ENCODE results near the gene ALLC.

ALLC gene

DNA sequence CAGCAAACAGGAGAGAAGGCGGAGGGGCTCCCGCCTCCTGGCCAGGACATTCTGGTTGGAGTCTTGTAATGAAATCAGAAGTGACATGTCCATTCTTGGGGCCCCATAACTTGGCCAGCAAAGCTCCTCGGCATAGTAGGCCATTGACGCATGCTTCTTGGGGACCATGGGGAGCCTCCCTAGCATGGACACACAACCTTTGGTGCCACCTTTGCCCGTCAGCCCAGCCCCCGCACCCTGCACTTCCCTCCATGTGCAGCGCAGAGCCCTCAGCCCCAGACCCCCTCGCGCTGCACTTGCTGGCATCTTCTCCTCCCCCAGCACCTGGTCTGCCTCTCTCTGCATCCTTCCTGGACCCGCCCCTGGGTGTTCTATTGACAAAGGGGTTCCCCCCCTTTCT lies 68.5 kb downstream of the ALLC start:
- Mint-ChIP-seq H3K9me3 (no peaks in the 10 kb centered on the region), H3K4me1 (no peaks in the 10 kb centered on the region), H3K36me3 (no peaks in the 10 kb centered on the region), H3K27ac (no peak overlapping the region), H3K4me3 (no peak overlapping the region)
- no peak for ATAC-seq
- no peak for DNase-seq (ENCODE audit: low spot score in 2 of 2)

GRCh38 chr2:3727397-3728045 lies 69.5 kb downstream of the ALLC start:
- Mint-ChIP-seq H3K4me3 (no peak overlapping the region), H3K36me3 (no peaks in the 10 kb centered on the region), H3K27ac (no peak overlapping the region), H3K4me1 (no peaks in the 10 kb centered on the region), H3K9me3 (no peaks in the 10 kb centered on the region)
- no peak for ATAC-seq
- DNase-seq (ENCODE audit: low spot score in 2 of 2): no peak

DNA sequence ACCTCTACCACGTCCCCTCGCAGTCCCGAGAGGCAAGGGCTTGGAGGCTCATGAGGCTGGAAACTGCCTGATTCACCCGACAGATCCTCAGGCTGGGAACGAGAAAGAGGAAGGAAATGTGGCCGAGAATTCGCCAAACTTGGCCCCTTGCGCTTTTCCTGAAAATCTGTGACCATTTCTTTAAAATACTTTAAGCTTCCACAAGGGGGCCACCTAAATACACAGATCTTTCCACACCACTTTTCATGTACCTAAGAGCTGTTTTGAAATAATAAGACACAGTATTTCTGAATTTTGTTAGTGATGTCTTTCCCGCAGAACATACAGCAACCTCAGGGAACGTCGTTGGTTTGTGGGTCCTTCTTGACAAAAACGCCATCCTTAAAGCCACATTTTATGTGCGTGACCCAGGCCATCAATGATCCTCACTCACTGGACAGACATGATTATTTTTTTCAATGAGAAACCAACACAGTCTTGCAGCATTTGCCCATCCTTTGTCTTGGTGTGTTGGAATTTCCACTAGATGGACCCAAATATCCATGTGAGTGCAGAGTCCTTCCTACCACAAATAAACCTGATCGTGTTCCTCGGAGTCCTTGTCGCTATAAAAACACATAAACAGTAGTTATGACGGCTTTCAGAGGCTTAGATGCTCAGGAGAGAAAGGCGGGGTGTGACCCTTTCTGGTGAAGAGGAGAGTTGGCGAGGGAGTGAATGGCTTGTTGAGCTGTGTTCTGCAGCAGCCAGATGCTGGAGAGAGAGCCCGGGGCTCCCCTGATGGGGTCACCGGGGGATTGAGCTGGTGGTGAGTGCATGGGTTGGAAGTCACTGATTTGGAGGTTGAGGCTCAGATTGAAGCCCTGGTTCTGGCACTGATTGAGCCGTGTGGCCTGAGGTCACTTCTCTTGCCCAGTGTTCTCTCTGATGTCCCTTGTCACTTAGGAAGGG lies 70.4 kb downstream of the ALLC start:
- Mint-ChIP-seq H3K4me1 (no peaks in the 10 kb centered on the region), H3K27ac (no peak overlapping the region), H3K9me3 (no peaks in the 10 kb centered on the region), H3K4me3 (no peak overlapping the region), H3K36me3 (no peaks in the 10 kb centered on the region)
- DNase-seq (ENCODE audit: low spot score in 2 of 2): no peak
- no peak for ATAC-seq

- no peaks in the 10 kb centered on the region for H3K9me3 Mint-ChIP-seq
- no peaks in the 10 kb centered on the region for H3K36me3 Mint-ChIP-seq
- H3K4me3 Mint-ChIP-seq: no peak overlapping the region
- H3K27ac Mint-ChIP-seq: no peak overlapping the region
- ATAC-seq (no peak), DNase-seq (ENCODE audit: low spot score in 2 of 2) (no peak)
- H3K4me1 Mint-ChIP-seq: no peaks in the 10 kb centered on the region
Observed at GRCh38 chr2:3729055-3729448, 71.1 kb downstream of the ALLC start.

- no peak for ATAC-seq
- Mint-ChIP-seq H3K4me1 (no peaks in the 10 kb centered on the region), H3K36me3 (no peaks in the 10 kb centered on the region)
Observed at GRCh38 chr2:3729786-3730185, 71.8 kb downstream of the ALLC start.

DNA sequence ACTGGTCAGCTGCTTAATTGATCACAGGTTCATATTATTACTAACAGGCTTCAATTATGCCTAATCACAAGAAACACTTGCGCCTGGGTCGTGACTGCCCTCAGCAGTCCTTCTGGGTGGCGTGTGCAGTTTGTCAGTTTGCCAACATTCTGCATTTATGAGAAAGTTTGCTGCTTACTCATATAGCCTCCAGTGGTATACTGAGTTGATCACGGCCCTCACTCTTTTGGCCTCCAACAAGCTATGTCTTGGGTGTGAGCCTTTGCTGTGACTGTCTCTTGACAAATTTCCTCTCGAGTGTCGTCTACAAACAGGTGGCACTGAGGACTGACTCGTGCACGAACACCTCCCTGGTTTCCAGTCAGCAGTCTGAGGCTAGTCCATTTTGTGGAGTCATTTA lies 72.6 kb downstream of the ALLC start:
- Mint-ChIP-seq H3K4me3 (no peak overlapping the region), H3K4me1 (no peaks in the 10 kb centered on the region), H3K9me3 (no peaks in the 10 kb centered on the region), H3K36me3 (no peaks in the 10 kb centered on the region), H3K27ac (no peak overlapping the region)
- ATAC-seq: no peak
- DNase-seq (ENCODE audit: low spot score in 2 of 2): no peak

More at GRCh38 chr2:3729786-3730185, 71.8 kb downstream of the ALLC start:
- Mint-ChIP-seq H3K9me3 (no peaks in the 10 kb centered on the region), H3K4me3 (no peak overlapping the region), H3K27ac (no peak overlapping the region)
- DNase-seq (ENCODE audit: low spot score in 2 of 2): no peak

- peak; percentile 22 for ATAC-seq
- no peak overlapping the region for H3K27ac Mint-ChIP-seq
- DNase-seq (ENCODE audit: low spot score in 2 of 2): no peak
- no peaks in the 10 kb centered on the region for H3K9me3 Mint-ChIP-seq
- H3K36me3 Mint-ChIP-seq: no peaks in the 10 kb centered on the region
- H3K4me3 Mint-ChIP-seq: no peak overlapping the region
- no peaks in the 10 kb centered on the region for H3K4me1 Mint-ChIP-seq
Observed at GRCh38 chr2:3731829-3732228, 73.8 kb downstream of the ALLC start.

DNA sequence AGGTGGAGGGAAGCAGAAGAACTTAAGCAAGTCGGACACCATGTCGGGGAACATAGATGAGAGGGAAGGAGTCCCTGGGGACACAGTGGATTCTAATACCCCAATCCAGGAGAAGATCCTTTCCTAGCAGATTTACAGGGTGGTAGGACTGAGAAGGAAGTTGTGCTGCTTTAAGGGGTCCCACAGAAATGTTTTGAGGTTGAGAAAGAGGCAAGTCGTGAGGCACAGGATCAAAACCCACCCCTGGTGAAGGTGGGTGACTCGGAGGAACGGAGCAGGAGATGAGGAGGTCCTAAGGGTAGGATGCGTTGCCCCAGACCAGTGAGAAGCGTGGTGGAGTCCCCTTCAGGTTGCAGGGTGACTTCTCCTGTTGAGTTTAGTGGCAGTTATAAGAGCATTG lies 78.1 kb downstream of the ALLC start:
- H3K36me3 Mint-ChIP-seq: no peaks in the 10 kb centered on the region
- DNase-seq (ENCODE audit: low spot score in 2 of 2) (no peak), ATAC-seq (no peak)
- no peaks in the 10 kb centered on the region for H3K4me1 Mint-ChIP-seq
- no peak overlapping the region for H3K27ac Mint-ChIP-seq
- no peaks in the 10 kb centered on the region for H3K9me3 Mint-ChIP-seq
- H3K4me3 Mint-ChIP-seq: no peak overlapping the region

DNA sequence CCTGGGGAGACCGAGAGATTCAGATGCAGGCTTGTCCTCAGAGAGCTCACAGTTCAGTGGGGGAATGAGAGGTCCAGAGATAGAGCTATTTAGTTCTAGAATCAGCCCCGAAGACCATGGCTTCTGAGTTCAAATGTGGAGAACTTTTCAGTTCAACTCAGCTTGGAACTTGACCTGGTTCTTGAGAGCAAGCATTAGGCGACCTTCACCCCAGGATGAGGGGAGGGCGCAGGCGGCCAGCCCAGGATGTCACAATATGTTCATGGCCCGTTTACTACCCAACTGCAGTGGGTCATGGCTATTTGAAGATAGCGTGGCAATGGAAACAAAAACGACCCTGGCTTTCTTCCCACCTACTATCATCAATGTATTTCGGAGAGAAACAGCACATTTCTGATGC lies 79.1 kb downstream of the ALLC start:
- no peak for ATAC-seq
- H3K4me1 Mint-ChIP-seq: no peaks in the 10 kb centered on the region

GRCh38 chr2:3738454-3738853 lies 80.5 kb downstream of the ALLC start:
- no peak overlapping the region for H3K27ac Mint-ChIP-seq
- H3K9me3 Mint-ChIP-seq: no peaks in the 10 kb centered on the region
- DNase-seq (ENCODE audit: low spot score in 2 of 2) (no peak), ATAC-seq (no peak)
- no peak overlapping the region for H3K4me3 Mint-ChIP-seq
- no peaks in the 10 kb centered on the region for H3K4me1 Mint-ChIP-seq
- no peaks in the 10 kb centered on the region for H3K36me3 Mint-ChIP-seq

More for the DNA sequence above, 79.1 kb downstream of the ALLC start:
- H3K9me3 Mint-ChIP-seq: no peaks in the 10 kb centered on the region
- DNase-seq (ENCODE audit: low spot score in 2 of 2): no peak
- no peak overlapping the region for H3K4me3 Mint-ChIP-seq
- no peaks in the 10 kb centered on the region for H3K36me3 Mint-ChIP-seq
- H3K27ac Mint-ChIP-seq: no peak overlapping the region

DNA sequence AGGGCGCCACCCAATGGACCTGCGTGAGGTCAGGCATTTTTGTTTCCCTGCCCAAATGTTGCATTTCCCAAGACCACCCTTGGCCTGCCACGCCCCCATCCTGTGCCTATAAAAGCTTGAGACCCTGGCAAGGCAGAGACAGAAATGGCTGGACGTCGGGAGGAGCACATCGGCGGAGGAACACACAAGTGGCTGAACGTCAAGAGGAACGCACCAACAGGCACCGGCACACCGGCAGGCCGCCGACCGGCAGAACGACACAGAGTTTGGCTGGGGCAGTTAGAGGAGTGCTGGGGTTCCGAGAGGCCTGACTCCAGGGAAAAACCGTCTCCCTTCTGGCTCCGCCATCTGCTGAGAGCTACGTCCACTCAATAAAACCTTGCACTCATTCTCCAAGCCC lies 81.3 kb downstream of the ALLC start:
- H3K4me3 Mint-ChIP-seq: no peak overlapping the region
- H3K9me3 Mint-ChIP-seq: no peaks in the 10 kb centered on the region
- DNase-seq (ENCODE audit: low spot score in 2 of 2): no peak
- H3K36me3 Mint-ChIP-seq: no peaks in the 10 kb centered on the region
- H3K4me1 Mint-ChIP-seq: no peaks in the 10 kb centered on the region
- no peak for ATAC-seq
- no peak overlapping the region for H3K27ac Mint-ChIP-seq

GRCh38 chr2:3741396-3741795 lies 83.4 kb downstream of the ALLC start:
- Mint-ChIP-seq H3K36me3 (no peaks in the 10 kb centered on the region), H3K4me1 (no peaks in the 10 kb centered on the region), H3K4me3 (no peak overlapping the region), H3K27ac (no peak overlapping the region), H3K9me3 (no peaks in the 10 kb centered on the region)
- DNase-seq (ENCODE audit: low spot score in 2 of 2) (no peak), ATAC-seq (no peak)

DNA sequence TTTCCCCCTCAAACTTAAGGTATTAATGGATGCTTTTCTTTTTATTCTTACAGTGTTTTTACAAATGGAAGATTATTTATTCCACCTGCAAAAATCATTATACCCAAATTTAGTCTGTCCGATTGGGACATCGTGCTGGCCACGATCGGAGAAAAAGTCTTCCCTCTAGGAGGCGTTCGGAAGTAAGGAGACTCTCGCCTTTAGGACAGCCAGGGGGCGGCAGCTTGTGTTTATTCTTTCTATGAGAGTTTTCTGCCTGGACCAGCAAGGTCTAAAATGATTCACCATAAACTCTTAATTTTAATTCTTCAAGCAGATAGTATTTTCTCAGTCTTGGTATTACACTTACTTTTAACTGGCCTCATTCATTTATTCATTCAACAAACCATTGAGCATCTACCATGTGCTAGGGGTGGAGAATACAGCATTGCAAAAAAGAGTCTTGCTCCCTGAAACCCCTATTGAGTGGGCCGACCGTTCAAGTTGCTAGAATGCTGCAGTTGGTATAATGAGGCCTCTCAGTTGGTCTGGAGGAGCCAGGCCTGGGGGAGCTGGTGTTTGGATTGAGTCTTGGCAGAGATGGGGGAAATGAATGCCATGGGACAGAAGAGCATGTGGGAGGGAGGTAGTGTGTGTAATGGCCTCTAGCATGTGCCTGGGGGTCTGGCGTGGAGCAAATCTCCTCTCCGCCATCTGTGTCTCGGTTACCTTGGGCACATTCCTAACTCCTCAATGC lies 84.0 kb downstream of the ALLC start:
- DNase-seq (ENCODE audit: low spot score in 2 of 2): no peak
- Mint-ChIP-seq H3K27ac (no peak overlapping the region), H3K4me1 (no peaks in the 10 kb centered on the region), H3K9me3 (no peaks in the 10 kb centered on the region), H3K4me3 (no peak overlapping the region), H3K36me3 (no peaks in the 10 kb centered on the region)
- no peak for ATAC-seq

GRCh38 chr2:3742743-3743508 lies 84.9 kb downstream of the ALLC start:
- Mint-ChIP-seq H3K4me3 (no peak overlapping the region), H3K4me1 (no peaks in the 10 kb centered on the region), H3K27ac (no peak overlapping the region), H3K36me3 (no peaks in the 10 kb centered on the region), H3K9me3 (no peaks in the 10 kb centered on the region)
- no peak for ATAC-seq
- no peak for DNase-seq (ENCODE audit: low spot score in 2 of 2)

DNA sequence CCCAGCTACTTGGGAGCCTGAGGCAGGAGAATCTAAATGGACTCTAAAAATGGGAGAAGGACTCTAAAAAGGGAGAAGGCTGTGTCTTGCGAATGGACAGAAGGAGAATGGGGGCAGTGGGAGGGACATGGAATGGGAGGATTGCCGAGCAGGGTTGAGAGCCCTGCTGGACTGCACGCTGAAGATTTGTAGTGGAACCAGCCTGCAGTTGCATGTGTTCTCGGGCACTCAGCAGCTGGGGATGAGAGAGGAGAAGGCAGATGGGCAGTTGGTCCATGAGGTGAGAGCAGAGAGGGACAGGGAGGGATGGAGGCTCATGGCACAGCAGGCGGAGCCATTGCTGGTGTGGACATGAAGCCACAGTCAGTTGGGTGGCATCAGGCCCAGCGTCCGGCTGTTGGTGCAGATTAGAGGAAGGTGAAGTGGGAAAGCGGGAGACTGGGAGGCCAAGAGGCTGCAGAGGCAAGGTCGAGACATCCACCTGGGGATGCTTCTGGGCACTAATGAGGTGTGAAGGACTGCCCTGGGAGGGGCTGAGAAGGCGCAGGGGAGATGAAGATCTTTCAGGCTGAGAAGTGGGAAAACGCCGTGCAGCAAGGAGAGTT lies 86.1 kb downstream of the ALLC start:
- Mint-ChIP-seq H3K4me3 (no peak overlapping the region), H3K27ac (no peak overlapping the region), H3K36me3 (no peaks in the 10 kb centered on the region), H3K9me3 (no peaks in the 10 kb centered on the region), H3K4me1 (no peaks in the 10 kb centered on the region)
- DNase-seq (ENCODE audit: low spot score in 2 of 2) (no peak), ATAC-seq (no peak)

Measured in stimulated activated effector memory CD8-positive, alpha-beta T cell treated with anti-CD3 and anti-CD28 coated beads, Interleukin-12 subunit alpha, Interleukin-12 subunit beta, amount 100 ng/mL, for 72 hours (primary cell).